Measurements from ENCODE around the gene NXF1.
"Not testable (repeated sequence)": the region's sequence is repeated elsewhere in the genome, so short reads cannot be mapped to it uniquely, and the experiment has no call there.

DNA sequence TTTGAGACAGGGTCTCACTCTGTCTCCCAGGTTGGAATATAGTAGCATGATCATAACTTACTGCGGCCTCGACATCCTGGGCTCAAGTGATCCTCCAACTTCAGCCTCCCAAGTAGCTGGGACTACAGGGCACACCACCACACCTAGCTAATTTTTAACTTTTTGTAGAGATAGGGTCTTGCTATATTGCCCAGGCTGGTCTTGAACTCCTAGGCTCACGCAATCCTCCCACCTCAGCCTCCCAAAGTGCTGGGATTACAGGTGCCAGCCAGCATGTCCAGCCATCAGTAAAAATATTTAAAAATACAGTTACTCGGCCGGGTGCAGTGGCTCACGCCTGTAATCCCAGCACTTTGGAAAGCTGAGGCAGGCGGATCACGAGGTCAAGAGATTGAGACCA is 22.9 kb upstream of the NXF1 start:
- TF ChIP-seq, protein P1, sequence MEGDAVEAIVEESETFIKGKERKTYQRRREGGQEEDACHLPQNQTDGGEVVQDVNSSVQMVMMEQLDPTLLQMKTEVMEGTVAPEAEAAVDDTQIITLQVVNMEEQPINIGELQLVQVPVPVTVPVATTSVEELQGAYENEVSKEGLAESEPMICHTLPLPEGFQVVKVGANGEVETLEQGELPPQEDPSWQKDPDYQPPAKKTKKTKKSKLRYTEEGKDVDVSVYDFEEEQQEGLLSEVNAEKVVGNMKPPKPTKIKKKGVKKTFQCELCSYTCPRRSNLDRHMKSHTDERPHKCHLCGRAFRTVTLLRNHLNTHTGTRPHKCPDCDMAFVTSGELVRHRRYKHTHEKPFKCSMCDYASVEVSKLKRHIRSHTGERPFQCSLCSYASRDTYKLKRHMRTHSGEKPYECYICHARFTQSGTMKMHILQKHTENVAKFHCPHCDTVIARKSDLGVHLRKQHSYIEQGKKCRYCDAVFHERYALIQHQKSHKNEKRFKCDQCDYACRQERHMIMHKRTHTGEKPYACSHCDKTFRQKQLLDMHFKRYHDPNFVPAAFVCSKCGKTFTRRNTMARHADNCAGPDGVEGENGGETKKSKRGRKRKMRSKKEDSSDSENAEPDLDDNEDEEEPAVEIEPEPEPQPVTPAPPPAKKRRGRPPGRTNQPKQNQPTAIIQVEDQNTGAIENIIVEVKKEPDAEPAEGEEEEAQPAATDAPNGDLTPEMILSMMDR (IDR thresholded peaks at IDR 0.05 in 8 of 11, conservative IDR thresholded peaks at IDR 0.05 in 3 of 11) = not testable (repeated sequence)
- not testable (repeated sequence) for TF ChIP-seq POLR2A, POLR2AphosphoS5 (IDR thresholded peaks at IDR 0.05)

All from spleen (tissue), 7 donors.